SK-N-MC (cell line): ENCODE measurements around the gene ASCL2.

Experiments
- DNase-seq: peaks from one replicate; pipeline ENCODE4 v3.0.0-alpha.2; 2011; ENCODE audit warnings: low read depth, low spot score
- H3K27ac ChIP-seq: fragments of 200-600 bp; sonication (generic); 2 replicates; pipeline ENCODE4 v1.5.1; 2016; ENCODE audit warnings: mixed run types
- H3K36me3 ChIP-seq: fragments of 200-600 bp; sonication (generic); 2 replicates; pipeline ENCODE4 v1.6.1; 2017; ENCODE audit warnings: antibody characterized with exemption, low read length, mixed read lengths; ENCODE audit not compliant: insufficient read depth
- H3K4me3 ChIP-seq: fragments of 200-600 bp; sonication (generic); 2 replicates; pipeline ENCODE4 v1.5.1; 2016
- H3K9ac ChIP-seq: fragments of 200-600 bp; sonication (generic); 2 replicates; pipeline ENCODE4 v1.8.0; 2017; ENCODE audit warnings: mixed run types, mixed read lengths; ENCODE audit not compliant: insufficient read length
- H3K9me3 ChIP-seq: fragments of 200-600 bp; sonication (generic); 2 replicates; pipeline ENCODE4 v1.6.1; 2017; ENCODE audit warnings: low read depth, mild to moderate bottlenecking, antibody characterized with exemption, low read length, moderate library complexity, mixed read lengths
- EZH2 ChIP-seq: fragments of 200-600 bp; sonication (generic); IDR thresholded peaks from one replicate; pipeline ENCODE4 v1.6.1; 2017; ENCODE audit warnings: antibody characterized with exemption
- FOXP2 ChIP-seq: optimal IDR thresholded peaks from 2 replicates; pipeline ENCODE3; 2011; ENCODE audit warnings: mild to moderate bottlenecking, moderate library complexity; ENCODE audit not compliant: insufficient read depth; ENCODE audit errors: extremely low read length, control extremely low read depth
- POLR2AphosphoS5 ChIP-seq: IDR thresholded peaks from 2 replicates; pipeline ENCODE4 v1.6.1; 2012; ENCODE audit warnings: mild to moderate bottlenecking, low read depth, low read length, borderline replicate concordance

Gene ASCL2

GRCh38 chr11:2252018-2252417 is 18.4 kb downstream of the ASCL2 start:
- no peak for DNase-seq
- TF ChIP-seq POLR2AphosphoS5 (no peak), FOXP2 (no peak), EZH2 (no peak)
- H3K36me3 ChIP-seq: no peaks in the 10 kb centered on the region

GRCh38 chr11:2251138-2251537 is 19.2 kb downstream of the ASCL2 start:
- no peaks in the 10 kb centered on the region for H3K36me3 ChIP-seq
- TF ChIP-seq EZH2: no peak
- no peak overlapping the region for H3K9ac ChIP-seq
- no peaks in the 10 kb centered on the region for H3K9me3 ChIP-seq
- no peak overlapping the region for H3K27ac ChIP-seq
- DNase-seq: no peak
- H3K4me3 ChIP-seq: no peak overlapping the region

More at GRCh38 chr11:2252018-2252417, 18.4 kb downstream of the ASCL2 start:
- Histone ChIP-seq H3K9me3 (no peaks in the 10 kb centered on the region), H3K9ac (no peak overlapping the region), H3K27ac (no peak overlapping the region), H3K4me3 (no peak overlapping the region)

GRCh38 chr11:2250485-2250884 is 19.9 kb downstream of the ASCL2 start:
- H3K36me3 ChIP-seq: no peaks in the 10 kb centered on the region
- no peak overlapping the region for H3K9ac ChIP-seq
- DNase-seq: no peak
- H3K27ac ChIP-seq: no peak overlapping the region
- H3K9me3 ChIP-seq: no peaks in the 10 kb centered on the region
- no peak for TF ChIP-seq FOXP2
- no peak for TF ChIP-seq EZH2
- no peak for TF ChIP-seq POLR2AphosphoS5
- H3K4me3 ChIP-seq: no peak overlapping the region

- TF ChIP-seq EZH2 (no peak), FOXP2 (no peak)
- no peak overlapping the region for H3K4me3 ChIP-seq
- H3K9ac ChIP-seq: no peak overlapping the region
- no peaks in the 10 kb centered on the region for H3K9me3 ChIP-seq
- H3K27ac ChIP-seq: no peak overlapping the region
- no peak for DNase-seq
- H3K36me3 ChIP-seq: no peaks in the 10 kb centered on the region
These were observed 20.3 kb downstream of the ASCL2 start for GRCh38 chr11:2250041-2250440.

GRCh38 chr11:2249189-2249916 is 21.0 kb downstream of the ASCL2 start:
- H3K36me3 ChIP-seq: no peaks in the 10 kb centered on the region
- no peak overlapping the region for H3K4me3 ChIP-seq
- no peak overlapping the region for H3K27ac ChIP-seq
- H3K9ac ChIP-seq: no peak overlapping the region
- H3K9me3 ChIP-seq: no peaks in the 10 kb centered on the region
- TF ChIP-seq FOXP2 (no peak), EZH2 (no peak), POLR2AphosphoS5 (no peak)
- no peak for DNase-seq

GRCh38 chr11:2248762-2249161 is 21.6 kb downstream of the ASCL2 start:
- no peak for DNase-seq
- Histone ChIP-seq H3K9me3 (no peaks in the 10 kb centered on the region), H3K27ac (no peak overlapping the region), H3K36me3 (no peaks in the 10 kb centered on the region), H3K9ac (no peak overlapping the region), H3K4me3 (no peak overlapping the region)
- no peak for TF ChIP-seq POLR2AphosphoS5
- no peak for TF ChIP-seq EZH2
- no peak for TF ChIP-seq FOXP2

GRCh38 chr11:2248242-2248641 is 22.1 kb downstream of the ASCL2 start:
- DNase-seq: no peak
- Histone ChIP-seq H3K27ac (no peak overlapping the region), H3K9ac (no peak overlapping the region), H3K36me3 (no peaks in the 10 kb centered on the region), H3K9me3 (no peaks in the 10 kb centered on the region), H3K4me3 (no peak overlapping the region)
- TF ChIP-seq POLR2AphosphoS5: no peak
- no peak for TF ChIP-seq FOXP2
- TF ChIP-seq EZH2: no peak

GRCh38 chr11:2247496-2247895 is 22.9 kb downstream of the ASCL2 start:
- H3K9ac ChIP-seq: no peak overlapping the region
- TF ChIP-seq EZH2 (no peak), POLR2AphosphoS5 (no peak), FOXP2 (no peak)
- H3K27ac ChIP-seq: no peak overlapping the region

GRCh38 chr11:2240834-2241233 is 29.6 kb downstream of the ASCL2 start:
- Histone ChIP-seq H3K36me3 (no peaks in the 10 kb centered on the region), H3K4me3 (no peak overlapping the region), H3K27ac (no peak overlapping the region), H3K9ac (no peak overlapping the region), H3K9me3 (no peaks in the 10 kb centered on the region)
- TF ChIP-seq EZH2 (no peak), POLR2AphosphoS5 (no peak), FOXP2 (no peak)
- DNase-seq: no peak

More at GRCh38 chr11:2247496-2247895, 22.9 kb downstream of the ASCL2 start:
- DNase-seq: no peak
- H3K9me3 ChIP-seq: no peaks in the 10 kb centered on the region
- H3K4me3 ChIP-seq: no peak overlapping the region
- no peaks in the 10 kb centered on the region for H3K36me3 ChIP-seq
